ENCODE results near the gene MYH6.

The MYH6 gene

DNA sequence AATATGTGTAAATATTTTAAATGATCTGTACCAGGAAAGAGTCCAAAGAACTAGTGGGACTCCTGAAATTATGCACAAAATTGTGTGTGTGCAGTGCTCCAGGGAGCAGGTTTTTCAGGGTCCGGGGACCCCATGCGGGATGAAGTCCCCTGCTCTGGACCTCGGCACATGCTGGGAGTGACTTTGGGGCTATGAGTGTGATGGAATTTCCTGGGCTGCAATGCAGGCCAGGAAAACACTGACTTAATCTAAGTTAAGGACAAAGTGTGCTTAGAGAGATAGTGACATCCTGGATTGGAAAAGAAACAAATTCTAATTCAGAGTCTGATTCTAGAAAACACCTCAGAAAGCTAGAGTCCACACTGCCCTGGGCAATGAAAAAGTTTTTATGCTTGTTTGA is 6.2 kb upstream of the MYH6 start:
- DNase-seq (ENCODE audit: low spot score) (no peak), ATAC-seq (ENCODE audit: low read depth) (no peak)
- Histone ChIP-seq H3K27ac (ENCODE audit: poor library complexity, severe bottlenecking) (no peak overlapping the region), H3K4me3 (ENCODE audit: severe bottlenecking) (no peak overlapping the region), H3K27me3 (ENCODE audit: insufficient read depth, poor library complexity, severe bottlenecking) (no peaks in the 10 kb centered on the region), H3K4me1 (ENCODE audit: insufficient read depth, poor library complexity, severe bottlenecking) (no peaks in the 10 kb centered on the region), H3K36me3 (ENCODE audit: low read depth) (no peaks in the 10 kb centered on the region), H3K9me3 (ENCODE audit: severe bottlenecking) (no peaks in the 10 kb centered on the region)
- TF ChIP-seq, protein P1, sequence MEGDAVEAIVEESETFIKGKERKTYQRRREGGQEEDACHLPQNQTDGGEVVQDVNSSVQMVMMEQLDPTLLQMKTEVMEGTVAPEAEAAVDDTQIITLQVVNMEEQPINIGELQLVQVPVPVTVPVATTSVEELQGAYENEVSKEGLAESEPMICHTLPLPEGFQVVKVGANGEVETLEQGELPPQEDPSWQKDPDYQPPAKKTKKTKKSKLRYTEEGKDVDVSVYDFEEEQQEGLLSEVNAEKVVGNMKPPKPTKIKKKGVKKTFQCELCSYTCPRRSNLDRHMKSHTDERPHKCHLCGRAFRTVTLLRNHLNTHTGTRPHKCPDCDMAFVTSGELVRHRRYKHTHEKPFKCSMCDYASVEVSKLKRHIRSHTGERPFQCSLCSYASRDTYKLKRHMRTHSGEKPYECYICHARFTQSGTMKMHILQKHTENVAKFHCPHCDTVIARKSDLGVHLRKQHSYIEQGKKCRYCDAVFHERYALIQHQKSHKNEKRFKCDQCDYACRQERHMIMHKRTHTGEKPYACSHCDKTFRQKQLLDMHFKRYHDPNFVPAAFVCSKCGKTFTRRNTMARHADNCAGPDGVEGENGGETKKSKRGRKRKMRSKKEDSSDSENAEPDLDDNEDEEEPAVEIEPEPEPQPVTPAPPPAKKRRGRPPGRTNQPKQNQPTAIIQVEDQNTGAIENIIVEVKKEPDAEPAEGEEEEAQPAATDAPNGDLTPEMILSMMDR (IDR thresholded peaks at IDR 0.05; ENCODE audit: poor library complexity, severe bottlenecking), result no peak

DNA sequence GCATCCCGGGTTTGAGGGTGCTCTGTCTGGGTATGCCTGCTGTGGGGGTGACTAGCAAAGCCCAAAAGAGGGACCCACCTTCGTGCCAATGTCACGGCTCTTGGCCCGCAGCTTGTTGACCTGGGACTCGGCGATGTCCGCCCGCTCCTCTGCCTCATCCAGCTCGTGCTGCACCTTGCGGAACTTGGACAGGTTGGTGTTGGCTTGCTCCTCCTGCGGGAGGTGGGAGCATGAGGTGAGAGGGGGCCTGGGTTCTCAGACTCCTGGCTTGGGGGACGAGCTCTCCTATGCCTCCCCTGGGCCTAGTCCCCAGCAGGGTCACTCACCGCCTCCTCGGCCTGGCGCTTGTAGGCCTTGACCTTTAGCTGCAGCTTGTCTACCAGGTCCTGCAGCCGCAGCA is 5.6 kb upstream of the MYH6 start:
- Histone ChIP-seq H3K4me3 (ENCODE audit: severe bottlenecking) (no peak overlapping the region), H3K4me1 (ENCODE audit: insufficient read depth, poor library complexity, severe bottlenecking) (no peaks in the 10 kb centered on the region), H3K36me3 (ENCODE audit: low read depth) (no peaks in the 10 kb centered on the region), H3K9me3 (ENCODE audit: severe bottlenecking) (no peaks in the 10 kb centered on the region), H3K27ac (ENCODE audit: poor library complexity, severe bottlenecking) (no peak overlapping the region), H3K27me3 (ENCODE audit: insufficient read depth, poor library complexity, severe bottlenecking) (no peaks in the 10 kb centered on the region)
- TF ChIP-seq, protein P1 (IDR thresholded peaks at IDR 0.05; ENCODE audit: poor library complexity, severe bottlenecking), result no peak
- ATAC-seq (ENCODE audit: low read depth) (no peak), DNase-seq (ENCODE audit: low spot score) (no peak)

- no peak for ATAC-seq (ENCODE audit: low read depth)
- no peak overlapping the region for H3K4me3 ChIP-seq (ENCODE audit: severe bottlenecking)
- TF ChIP-seq, protein P1 (IDR thresholded peaks at IDR 0.05; ENCODE audit: poor library complexity, severe bottlenecking), result no peak
- no peaks in the 10 kb centered on the region for H3K9me3 ChIP-seq (ENCODE audit: severe bottlenecking)
- H3K4me1 ChIP-seq (ENCODE audit: insufficient read depth, poor library complexity, severe bottlenecking), result no peaks in the 10 kb centered on the region
- no peaks in the 10 kb centered on the region for H3K27me3 ChIP-seq (ENCODE audit: insufficient read depth, poor library complexity, severe bottlenecking)
- no peak overlapping the region for H3K27ac ChIP-seq (ENCODE audit: poor library complexity, severe bottlenecking)
- H3K36me3 ChIP-seq (ENCODE audit: low read depth), result no peaks in the 10 kb centered on the region
- DNase-seq (ENCODE audit: low spot score), result no peak
These were observed 3.8 kb upstream of the MYH6 start for GRCh38 chr14:23411563-23412525.

GRCh38 chr14:23409966-23410635 is 2.0 kb upstream of the MYH6 start:
- Histone ChIP-seq H3K9me3 (ENCODE audit: severe bottlenecking) (no peaks in the 10 kb centered on the region), H3K27ac (ENCODE audit: poor library complexity, severe bottlenecking) (no peak overlapping the region), H3K4me1 (ENCODE audit: insufficient read depth, poor library complexity, severe bottlenecking) (no peaks in the 10 kb centered on the region), H3K4me3 (ENCODE audit: severe bottlenecking) (no peak overlapping the region), H3K36me3 (ENCODE audit: low read depth) (no peaks in the 10 kb centered on the region), H3K27me3 (ENCODE audit: insufficient read depth, poor library complexity, severe bottlenecking) (no peaks in the 10 kb centered on the region)
- DNase-seq (ENCODE audit: low spot score) (no peak), ATAC-seq (ENCODE audit: low read depth) (no peak)
- TF ChIP-seq, protein P1 (IDR thresholded peaks at IDR 0.05; ENCODE audit: poor library complexity, severe bottlenecking), result no peak

All from RWPE2 (cell line).